ENCODE results near the gene STK24. TPM values are rescaled to one million over a fixed set of nuclear protein-coding genes. Genes with fewer than 3 reads are reported as not detected.

Gene STK24
- total and polyA plus RNA-seq, 7 donors = 27.2 to 58.1 (median 34.3) TPM

DNA sequence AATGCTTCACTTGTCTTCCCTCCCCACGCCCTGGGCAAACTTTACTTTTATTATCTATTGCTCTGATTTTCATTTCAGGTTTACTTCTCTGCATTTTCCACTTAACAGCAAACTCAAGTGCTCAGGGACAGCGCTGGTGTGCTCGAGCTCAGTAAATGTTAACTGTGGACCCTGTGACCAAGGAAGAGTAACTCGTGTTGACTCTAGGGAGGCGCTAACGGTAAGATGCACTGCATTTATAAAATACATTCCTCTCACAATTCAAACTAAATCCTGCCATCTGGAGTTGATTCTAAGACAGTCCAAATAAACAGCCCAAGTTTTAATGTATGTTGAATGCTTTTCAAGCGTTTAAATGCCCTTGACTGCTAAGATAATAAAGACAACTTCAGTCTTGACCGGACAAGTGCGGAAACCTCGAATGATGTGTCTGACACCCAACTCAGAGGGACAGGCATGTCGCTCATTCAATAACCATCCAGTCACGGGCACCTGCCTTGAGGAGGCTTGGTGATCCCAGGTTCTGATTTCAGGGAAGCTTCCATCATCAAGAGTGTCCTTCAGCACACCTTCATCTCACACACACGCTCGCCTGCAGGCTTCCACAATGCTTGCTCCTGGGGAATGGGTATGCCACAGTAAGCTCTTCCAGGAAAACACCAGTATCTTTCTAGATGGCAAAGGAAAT, 93.2 kb downstream of the STK24 start:
- intact Hi-C loops (cut with DNase I) = loop anchor here (5.0 kb wide), 1 partner anchor 94 kb away; the partner anchor contains the start of gene STK24 (in 2 of the 2)
- H3K4me3 ChIP-seq = peak overlapping the region; percentile 37
- no peaks in the 10 kb centered on the region for H3K36me3 ChIP-seq (ENCODE audit: insufficient read depth in 1 of 2, low read depth in 1 of 2)
- H3K4me1 ChIP-seq = peaks cover 60% of the 10 kb centered on the region
- no peak for DNase-seq
- ATAC-seq = peak in 3 of 4 donors; percentile 16 to 34 (median 23)
- H3K9me3 ChIP-seq = no peaks in the 10 kb centered on the region
- 23 to 40% (median 29%) methylated on average over 14 of the region's 14 CpGs for WGBS, 3 donors
- H3K27ac ChIP-seq = peak overlapping the region; percentile 87
- TF ChIP-seq, protein P1, sequence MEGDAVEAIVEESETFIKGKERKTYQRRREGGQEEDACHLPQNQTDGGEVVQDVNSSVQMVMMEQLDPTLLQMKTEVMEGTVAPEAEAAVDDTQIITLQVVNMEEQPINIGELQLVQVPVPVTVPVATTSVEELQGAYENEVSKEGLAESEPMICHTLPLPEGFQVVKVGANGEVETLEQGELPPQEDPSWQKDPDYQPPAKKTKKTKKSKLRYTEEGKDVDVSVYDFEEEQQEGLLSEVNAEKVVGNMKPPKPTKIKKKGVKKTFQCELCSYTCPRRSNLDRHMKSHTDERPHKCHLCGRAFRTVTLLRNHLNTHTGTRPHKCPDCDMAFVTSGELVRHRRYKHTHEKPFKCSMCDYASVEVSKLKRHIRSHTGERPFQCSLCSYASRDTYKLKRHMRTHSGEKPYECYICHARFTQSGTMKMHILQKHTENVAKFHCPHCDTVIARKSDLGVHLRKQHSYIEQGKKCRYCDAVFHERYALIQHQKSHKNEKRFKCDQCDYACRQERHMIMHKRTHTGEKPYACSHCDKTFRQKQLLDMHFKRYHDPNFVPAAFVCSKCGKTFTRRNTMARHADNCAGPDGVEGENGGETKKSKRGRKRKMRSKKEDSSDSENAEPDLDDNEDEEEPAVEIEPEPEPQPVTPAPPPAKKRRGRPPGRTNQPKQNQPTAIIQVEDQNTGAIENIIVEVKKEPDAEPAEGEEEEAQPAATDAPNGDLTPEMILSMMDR (IDR thresholded peaks at IDR 0.05) = no peak
- H3K27me3 ChIP-seq (ENCODE audit: insufficient read depth in 3 of 3, low read length in 2 of 3) = no peaks in the 10 kb centered on the region

DNA sequence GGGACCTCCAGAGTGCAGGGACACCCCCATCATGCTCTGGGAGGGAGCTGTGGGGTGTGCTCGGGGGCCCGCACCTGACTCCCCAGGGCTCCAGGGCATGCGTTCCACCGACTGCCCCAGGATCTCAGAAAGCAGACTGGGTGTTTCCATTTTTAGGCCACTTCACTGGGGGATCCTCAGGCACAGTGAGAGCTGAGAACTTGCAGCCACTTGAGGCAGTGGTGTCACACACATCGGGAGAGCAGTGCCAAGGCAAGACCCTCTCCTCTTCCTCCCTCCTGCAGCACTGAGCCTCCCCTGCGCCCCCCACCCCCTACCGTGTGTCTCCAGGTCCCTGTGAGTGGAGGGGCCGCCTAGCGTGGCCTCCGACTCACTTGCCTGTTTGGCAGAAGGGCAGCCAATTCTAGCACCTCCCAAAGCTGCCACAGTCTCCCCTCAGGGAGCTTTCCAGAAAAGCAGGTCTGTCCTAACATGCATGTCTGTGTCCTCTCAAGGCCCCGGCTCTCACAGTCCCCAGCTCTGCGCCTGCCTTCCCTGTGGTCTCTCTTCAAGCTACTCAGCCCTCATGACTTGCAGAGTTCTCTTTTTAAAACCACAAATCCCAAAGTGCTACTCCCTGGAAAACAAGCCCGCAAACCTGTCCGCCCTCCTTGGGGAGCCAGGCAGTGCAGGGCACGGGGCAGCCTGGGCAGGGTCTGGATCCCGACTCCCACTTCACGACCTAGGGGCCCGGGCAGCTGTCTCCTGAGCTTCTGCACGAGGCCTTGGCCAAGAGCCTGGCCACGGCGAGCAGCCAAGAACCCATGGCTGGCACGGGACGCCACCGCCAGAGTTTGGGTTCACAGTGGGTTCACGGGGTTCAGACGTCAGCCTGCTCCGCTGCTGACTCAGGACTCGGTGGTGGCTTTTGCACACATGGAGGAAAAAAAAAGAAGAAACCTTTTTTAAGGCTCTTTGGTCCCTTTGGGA, 94.1 kb downstream of the STK24 start:
- peak; percentile 68 to 83 for DNase-seq

DNA sequence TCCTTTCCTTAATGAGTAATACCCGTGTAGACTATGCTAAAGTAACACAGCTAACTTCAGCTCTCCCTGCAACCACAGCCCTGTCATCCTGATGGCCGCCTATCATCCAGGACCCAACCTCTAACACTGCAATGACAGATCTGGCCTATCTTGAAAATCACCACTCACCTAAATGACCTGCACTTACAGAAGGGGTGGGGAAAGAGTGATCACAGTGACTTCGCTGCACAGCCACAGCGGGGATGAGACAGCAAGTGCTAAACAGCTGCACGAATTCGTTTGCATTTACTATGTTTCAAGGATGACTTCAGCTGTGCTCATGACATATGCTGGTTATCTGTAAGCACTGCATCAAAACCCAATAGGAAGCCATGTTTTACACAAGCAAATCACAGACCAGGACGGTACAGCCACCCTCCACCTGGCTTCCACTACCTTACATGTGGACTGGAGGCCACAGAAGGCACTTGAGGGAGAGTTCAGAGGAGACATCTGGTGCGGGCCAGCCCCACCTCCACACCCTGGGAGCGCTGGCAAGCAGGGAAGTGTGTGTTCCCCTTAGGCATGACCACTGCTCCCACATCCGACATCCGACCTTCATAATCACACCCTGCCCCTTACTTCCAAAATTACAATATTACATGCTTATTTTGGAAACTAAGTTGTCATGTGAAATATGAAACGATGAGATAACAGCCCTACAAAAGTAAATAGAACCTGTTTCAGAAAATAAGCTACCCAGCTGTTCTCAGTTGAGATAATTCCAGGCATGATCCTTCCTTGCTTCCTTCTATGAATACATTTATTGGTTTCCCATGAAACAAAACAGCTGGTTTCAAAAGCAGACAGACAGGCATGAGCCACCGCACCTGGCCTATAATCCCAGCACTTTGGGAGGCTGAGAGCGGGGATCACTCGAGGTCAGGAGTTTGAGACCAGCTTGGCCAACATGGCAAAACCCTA, 95.7 kb downstream of the STK24 start:
- WGBS, 3 donors = 37 to 51% (median 37%) methylated on average over 15 of the region's 15 CpGs
- Histone ChIP-seq H3K36me3 (ENCODE audit: insufficient read depth in 1 of 2, low read depth in 1 of 2) (no peaks in the 10 kb centered on the region), H3K9me3 (no peaks in the 10 kb centered on the region), H3K27ac (peak overlapping the region; percentile 87), H3K4me1 (peaks cover 59% of the 10 kb centered on the region), H3K4me3 (no peak overlapping the region), H3K27me3 (ENCODE audit: insufficient read depth in 3 of 3, low read length in 2 of 3) (no peaks in the 10 kb centered on the region)
- DNase-seq = no peak
- ATAC-seq = peak in 2 of 4 donors; percentile 13 to 22
- TF ChIP-seq, protein P1 (IDR thresholded peaks at IDR 0.05) = no peak
- intact Hi-C loops (cut with DNase I) = loop anchor here (5.0 kb wide), 1 partner anchor 96 kb away; the partner anchor contains the start of gene STK24 (in 2 of the 2)

More for the DNA sequence above, 94.1 kb downstream of the STK24 start:
- peak overlapping the region; percentile 37 for H3K4me3 ChIP-seq
- H3K4me1 ChIP-seq = peaks cover 59% of the 10 kb centered on the region
- peak overlapping the region; percentile 87 for H3K27ac ChIP-seq
- TF ChIP-seq, protein P1 (IDR thresholded peaks at IDR 0.05) = peak; percentile 19
- H3K36me3 ChIP-seq (ENCODE audit: insufficient read depth in 1 of 2, low read depth in 1 of 2) = no peaks in the 10 kb centered on the region
- H3K27me3 ChIP-seq (ENCODE audit: insufficient read depth in 3 of 3, low read length in 2 of 3) = no peaks in the 10 kb centered on the region
- ATAC-seq = peak; percentile 22 to 61 (median 42)
- intact Hi-C loops (cut with DNase I) = loop anchor here (5.0 kb wide), 1 partner anchor 95 kb away; the partner anchor contains the start of gene STK24 (in 2 of the 2)
- WGBS, 3 donors = 19 to 35% (median 25%) methylated on average over 27 to 28 of the region's 28 CpGs
- H3K9me3 ChIP-seq = no peaks in the 10 kb centered on the region

DNA sequence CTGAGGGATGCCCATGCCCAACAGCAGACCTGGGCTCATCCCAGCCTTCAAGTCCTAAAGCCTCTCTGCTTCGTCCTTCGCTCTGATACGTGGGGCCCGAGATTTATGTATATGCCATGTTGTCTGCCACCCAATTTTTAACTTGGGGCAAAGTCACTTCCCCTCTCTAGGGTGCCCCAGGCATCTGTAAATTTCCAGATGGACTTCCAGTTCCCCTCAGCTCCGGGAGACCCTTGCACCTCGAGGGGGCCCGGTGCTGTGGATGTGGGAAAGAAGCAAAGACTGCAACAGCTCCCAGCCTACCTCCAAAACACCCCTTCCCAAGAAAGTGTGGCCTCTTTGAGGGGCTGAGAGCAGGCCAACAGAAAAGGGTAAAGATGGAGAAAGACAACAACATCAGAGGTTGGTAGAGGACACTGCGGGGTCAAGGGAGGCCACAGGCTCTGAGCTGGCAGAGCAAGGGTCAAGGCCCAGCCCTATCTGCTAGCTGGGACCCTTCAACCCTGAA, 97.4 kb downstream of the STK24 start:
- Histone ChIP-seq H3K4me3 (no peak overlapping the region), H3K36me3 (ENCODE audit: insufficient read depth in 1 of 2, low read depth in 1 of 2) (peaks cover 0 to 6% of the 10 kb centered on the region in 2 donors), H3K27me3 (ENCODE audit: insufficient read depth in 3 of 3, low read length in 2 of 3) (no peaks in the 10 kb centered on the region), H3K4me1 (peaks cover 47% of the 10 kb centered on the region), H3K27ac (no peak overlapping the region), H3K9me3 (no peaks in the 10 kb centered on the region)
- 92 to 94% (median 92%) methylated on average over 8 of the region's 8 CpGs for WGBS, 3 donors
- no peak for ATAC-seq
- TF ChIP-seq, protein P1 (IDR thresholded peaks at IDR 0.05) = no peak
- intact Hi-C loops (cut with DNase I) = loop anchor here (5.0 kb wide), 1 partner anchor 98 kb away; the partner anchor contains the start of gene STK24 (in 2 of the 2)
- no peak for DNase-seq
